BE2C (cell line): ENCODE data around the gene AUH.

Experiments
- DNase-seq: peaks from one replicate; pipeline ENCODE4 v3.0.0-alpha.2; 2020
- H3K27me3 ChIP-seq: fragments of 250-450 bp; sonication (Bioruptor Pico); 2 replicates; pipeline ENCODE4 v1.5.1; 2020; ENCODE audit warnings: mild to moderate bottlenecking
- H3K36me3 ChIP-seq: fragments of 250-450 bp; sonication (Bioruptor Pico); 2 replicates; pipeline ENCODE4 v1.5.1; 2020; ENCODE audit warnings: mild to moderate bottlenecking
- H3K4me1 ChIP-seq: fragments of 250-450 bp; sonication (Bioruptor Pico); 2 replicates; pipeline ENCODE4 v1.5.1; 2020
- H3K4me3 ChIP-seq: 2 replicates; pipeline ENCODE4 v1.5.1; 2011; ENCODE audit warnings: low read depth, low read length
- H3K9me3 ChIP-seq: fragments of 250-450 bp; sonication (Bioruptor Pico); 2 replicates; pipeline ENCODE4 v1.5.1; 2020
- TF ChIP-seq, protein P1 (sequence below): IDR thresholded peaks from 2 replicates; pipeline ENCODE4 v1.5.1; 2012; ENCODE audit warnings: mild to moderate bottlenecking, low read depth, low read length

The AUH gene

DNA sequence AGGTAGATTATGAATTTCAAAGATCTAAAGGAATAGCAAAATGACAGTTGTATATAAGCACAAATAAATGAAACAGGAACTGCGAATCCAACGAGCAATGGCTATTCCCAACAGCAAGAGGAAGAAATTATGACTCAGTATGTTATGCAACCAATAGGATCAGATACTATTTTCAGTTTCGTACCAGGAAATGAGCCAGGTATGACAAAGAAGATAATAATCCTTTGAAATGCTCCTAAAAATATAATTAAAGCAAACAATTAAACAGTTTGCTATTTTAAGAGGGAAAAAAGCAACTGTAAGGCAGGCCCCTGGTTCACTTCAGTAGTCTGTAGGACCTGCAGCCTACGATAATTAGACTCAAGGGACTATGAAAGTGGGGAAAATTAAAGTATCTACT, 58.9 kb downstream of the AUH start:
- no peak overlapping the region for H3K4me3 ChIP-seq
- DNase-seq: no peak
- no peaks in the 10 kb centered on the region for H3K27me3 ChIP-seq
- H3K36me3 ChIP-seq: no peaks in the 10 kb centered on the region
- H3K9me3 ChIP-seq: no peaks in the 10 kb centered on the region
- H3K4me1 ChIP-seq: no peaks in the 10 kb centered on the region
- TF ChIP-seq, protein P1, sequence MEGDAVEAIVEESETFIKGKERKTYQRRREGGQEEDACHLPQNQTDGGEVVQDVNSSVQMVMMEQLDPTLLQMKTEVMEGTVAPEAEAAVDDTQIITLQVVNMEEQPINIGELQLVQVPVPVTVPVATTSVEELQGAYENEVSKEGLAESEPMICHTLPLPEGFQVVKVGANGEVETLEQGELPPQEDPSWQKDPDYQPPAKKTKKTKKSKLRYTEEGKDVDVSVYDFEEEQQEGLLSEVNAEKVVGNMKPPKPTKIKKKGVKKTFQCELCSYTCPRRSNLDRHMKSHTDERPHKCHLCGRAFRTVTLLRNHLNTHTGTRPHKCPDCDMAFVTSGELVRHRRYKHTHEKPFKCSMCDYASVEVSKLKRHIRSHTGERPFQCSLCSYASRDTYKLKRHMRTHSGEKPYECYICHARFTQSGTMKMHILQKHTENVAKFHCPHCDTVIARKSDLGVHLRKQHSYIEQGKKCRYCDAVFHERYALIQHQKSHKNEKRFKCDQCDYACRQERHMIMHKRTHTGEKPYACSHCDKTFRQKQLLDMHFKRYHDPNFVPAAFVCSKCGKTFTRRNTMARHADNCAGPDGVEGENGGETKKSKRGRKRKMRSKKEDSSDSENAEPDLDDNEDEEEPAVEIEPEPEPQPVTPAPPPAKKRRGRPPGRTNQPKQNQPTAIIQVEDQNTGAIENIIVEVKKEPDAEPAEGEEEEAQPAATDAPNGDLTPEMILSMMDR: no peak

DNA sequence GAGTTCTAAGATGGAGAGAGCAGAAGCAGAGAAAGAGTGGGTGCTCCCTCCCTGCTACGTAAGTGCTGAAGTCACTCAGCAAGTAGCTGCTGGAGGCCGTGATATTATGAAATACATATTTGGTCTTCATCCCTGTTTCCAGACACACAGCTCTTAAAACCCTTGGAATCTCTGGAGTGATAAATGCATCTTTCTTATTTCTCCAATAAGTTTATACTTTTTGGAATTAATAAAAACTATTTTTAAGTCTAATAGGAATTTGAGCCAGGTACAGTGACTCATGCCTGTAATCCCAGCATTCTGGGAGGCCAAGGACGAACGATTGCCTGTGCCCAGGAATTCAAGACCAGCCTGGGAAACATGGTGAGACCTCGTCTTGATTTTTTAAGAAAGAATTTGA, 60.6 kb downstream of the AUH start:
- no peak for DNase-seq
- no peaks in the 10 kb centered on the region for H3K4me1 ChIP-seq
- no peaks in the 10 kb centered on the region for H3K9me3 ChIP-seq
- TF ChIP-seq, protein P1: no peak
- H3K36me3 ChIP-seq: no peaks in the 10 kb centered on the region
- H3K27me3 ChIP-seq: no peaks in the 10 kb centered on the region
- no peak overlapping the region for H3K4me3 ChIP-seq

DNA sequence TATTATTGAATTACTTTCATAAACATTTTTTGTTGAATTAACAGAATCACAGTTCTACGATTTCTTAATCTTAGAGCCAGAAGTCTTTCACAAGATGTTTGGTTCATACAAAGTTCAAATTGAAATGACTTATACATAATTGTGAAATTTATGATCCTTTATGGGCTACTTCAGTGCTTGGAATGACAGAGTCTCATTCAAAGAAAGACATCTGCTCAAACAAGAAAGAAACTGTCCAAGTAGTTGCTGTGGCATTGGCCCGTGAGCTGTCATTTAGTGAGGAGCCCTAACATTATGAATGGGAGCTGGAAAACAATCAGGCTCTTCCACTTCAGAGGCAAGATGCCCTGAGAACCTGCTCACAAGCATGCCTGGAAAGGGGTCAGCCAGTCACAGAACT, 63.4 kb downstream of the AUH start:
- no peaks in the 10 kb centered on the region for H3K9me3 ChIP-seq
- peaks cover 7% of the 10 kb centered on the region for H3K36me3 ChIP-seq
- no peaks in the 10 kb centered on the region for H3K27me3 ChIP-seq
- H3K4me3 ChIP-seq: no peak overlapping the region
- TF ChIP-seq, protein P1: no peak
- no peak for DNase-seq
- H3K4me1 ChIP-seq: no peaks in the 10 kb centered on the region

DNA sequence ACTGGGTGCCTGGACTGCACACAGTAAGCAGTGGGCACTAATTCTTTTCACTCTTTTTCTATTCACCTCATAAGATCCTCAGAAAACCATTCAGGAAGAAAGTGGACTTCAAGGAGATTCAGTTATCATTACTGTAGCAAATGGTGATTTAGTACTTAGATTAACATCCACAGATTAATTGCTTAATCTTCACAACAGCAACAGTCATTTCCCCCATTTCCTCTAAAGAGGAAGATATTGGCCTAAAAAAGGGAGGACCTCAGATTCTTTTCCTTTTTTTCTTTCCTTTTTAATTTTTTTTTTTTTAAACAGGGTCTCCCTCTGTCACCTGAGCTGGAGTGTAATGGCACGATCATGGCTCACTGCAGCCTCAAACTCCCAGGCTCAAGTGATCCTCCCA, 64.4 kb downstream of the AUH start:
- Histone ChIP-seq H3K36me3 (peaks cover 7% of the 10 kb centered on the region), H3K4me3 (no peak overlapping the region), H3K9me3 (no peaks in the 10 kb centered on the region), H3K27me3 (no peaks in the 10 kb centered on the region), H3K4me1 (no peaks in the 10 kb centered on the region)
- DNase-seq: no peak
- TF ChIP-seq, protein P1: no peak

DNA sequence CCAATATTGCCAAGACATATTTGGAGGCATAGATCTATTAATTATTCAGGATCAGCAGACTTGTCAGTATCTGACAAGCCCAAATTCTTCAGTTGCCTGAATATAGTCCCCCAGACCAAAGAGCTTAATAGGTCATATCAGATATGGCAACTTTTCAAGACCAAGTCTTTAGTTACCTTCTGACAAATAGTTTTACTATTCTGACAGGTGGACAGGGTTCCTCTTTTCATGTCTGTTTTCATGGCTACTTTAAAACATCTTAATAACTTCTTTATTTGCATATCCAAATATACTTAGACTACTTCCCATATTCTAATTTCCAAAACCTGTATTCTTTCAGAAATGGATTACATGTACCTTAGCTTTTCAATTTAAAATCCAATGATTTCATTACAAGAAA, 65.4 kb downstream of the AUH start:
- no peaks in the 10 kb centered on the region for H3K9me3 ChIP-seq
- H3K36me3 ChIP-seq: peaks cover 7% of the 10 kb centered on the region
- TF ChIP-seq, protein P1: no peak
- no peak overlapping the region for H3K4me3 ChIP-seq
- no peak for DNase-seq
- no peaks in the 10 kb centered on the region for H3K4me1 ChIP-seq
- no peaks in the 10 kb centered on the region for H3K27me3 ChIP-seq

- TF ChIP-seq, protein P1: no peak
- Histone ChIP-seq H3K4me3 (no peak overlapping the region), H3K36me3 (peaks cover 7% of the 10 kb centered on the region), H3K9me3 (no peaks in the 10 kb centered on the region), H3K4me1 (no peaks in the 10 kb centered on the region), H3K27me3 (no peaks in the 10 kb centered on the region)
- DNase-seq: no peak
Measured at GRCh38 chr9:91295357-91295756, 66.4 kb downstream of the AUH start.
